HepG2 (cell line): ENCODE results near the gene RTN3. TPM values are rescaled to one million over a fixed set of nuclear protein-coding genes. Genes with fewer than 3 reads are reported as not detected.

Experiments
- ATAC-seq: fragments of 200-7000 bp; cut with Tn5 transposase; 3 replicates; pipeline ENCODE4 v1.9.1; 2020; ENCODE audit warnings: mild to moderate bottlenecking, moderate library complexity
- BruUV-seq: library from RNA; stranded (reverse); fragments of 400-500 nt; replicated peaks from 2 replicates; lab custom pipeline; 2021; lab: Mats Ljungman, UMichigan
- CTCF ChIA-PET: fragments of 300-600 bp; formaldehyde crosslinking; extraction: SDS; loops from one replicate; lab custom pipeline; 2021; ENCODE audit warnings: low total read pairs, inconsistent platforms, low intra/inter-chr PET ratio; lab: Yijun Ruan, JAX
- POLR2A ChIA-PET: fragments of 350-600 bp; sonication (Branson Sonifier 250); formaldehyde crosslinking; loops from one replicate; lab custom pipeline; 2020; ENCODE audit warnings: antibody characterized with exemption, inconsistent platforms; lab: Yijun Ruan, JAX
- DNase-seq: peaks from one replicate; pipeline ENCODE4 v3.0.0-alpha.2; 2015; ENCODE audit warnings: low spot score
- FAIRE-seq: peaks from 3 replicates; lab custom pipeline; 2011; peaks lifted over from hg19 to GRCh38; lab: Jason Lieb, UNC
- H2AFZ ChIP-seq: one replicate; pipeline ENCODE4 v1.6.1; 2011; ENCODE audit warnings: low read length, inconsistent platforms
- H3K27ac ChIP-seq: fragments of 300-600 bp; 3 replicates; pipeline ENCODE4 v1.8.0; 2011; ENCODE audit warnings: mixed run types, mild to moderate bottlenecking, mixed read lengths, low read length, inconsistent platforms; ENCODE audit not compliant: insufficient read depth; ENCODE audit errors: extremely low read length
- H3K27me3 ChIP-seq, 2 experiments: fragments of 200-600 bp in 1 of 2; 2 replicates in 1 of 2; 3 replicates in 1 of 2; pipeline versions ENCODE4 v1.6.0 to v1.8.0; 2011; ENCODE audit warnings: low read length in 2 of 2, mild to moderate bottlenecking in 2 of 2, moderate library complexity in 2 of 2, inconsistent platforms in 1 of 2; ENCODE audit not compliant: insufficient read depth in 2 of 2, control insufficient read depth in 1 of 2
- H3K36me3 ChIP-seq, 2 experiments: fragments of 200-600 bp in 1 of 2; replicated peaks in 1 of 2; 2 replicates in 1 of 2; 3 replicates in 1 of 2; pipeline versions ENCODE4 v1.5.1 to v1.8.0; 2011; ENCODE audit warnings: low read length in 2 of 2, inconsistent platforms in 1 of 2; ENCODE audit not compliant: insufficient read depth in 2 of 2, control insufficient read depth in 1 of 2
- H3K4me1 ChIP-seq: 2 replicates; pipeline ENCODE4 v1.5.1; 2012; ENCODE audit warnings: low read length, inconsistent platforms; ENCODE audit not compliant: insufficient read depth
- H3K4me2 ChIP-seq: 2 replicates; pipeline ENCODE4 v1.6.0; 2011; ENCODE audit warnings: low read depth, low read length, inconsistent platforms
- H3K4me3 ChIP-seq, 3 experiments: fragments of 200-600 bp in 1 of 3; sonication (generic), shearing (Covaris generic) in 1 of 3; replicated peaks in 1 of 3; 2 replicates each; pipeline ENCODE4 v1.5.1; 2011 to 2016; ENCODE audit warnings: low read length in 3 of 3, inconsistent platforms in 2 of 3, low read depth in 2 of 3, mild to moderate bottlenecking in 2 of 3, control low read depth in 1 of 3, mixed read lengths in 1 of 3; ENCODE audit not compliant: insufficient read depth in 1 of 3
- H3K79me2 ChIP-seq: one replicate; pipeline ENCODE4 v1.6.1; 2011; ENCODE audit warnings: low read length, inconsistent platforms; ENCODE audit not compliant: insufficient read depth
- H3K9ac ChIP-seq: 2 replicates; pipeline ENCODE4 v1.6.0; 2011; ENCODE audit warnings: mild to moderate bottlenecking, low read depth, low read length, inconsistent platforms; ENCODE audit not compliant: insufficient read depth
- H3K9me3 ChIP-seq: 2 replicates; pipeline ENCODE4 v1.5.1; 2012; ENCODE audit warnings: mild to moderate bottlenecking, low read length
- H4K20me1 ChIP-seq: 2 replicates; pipeline ENCODE4 v1.6.0; 2011; ENCODE audit warnings: inconsistent platforms, mild to moderate bottlenecking, low read length, moderate library complexity; ENCODE audit not compliant: insufficient read depth
- ZNF770 ChIP-seq: sonication (generic); formaldehyde crosslinking; IDR thresholded peaks from 2 replicates; pipeline ENCODE4 v1.5.0; 2020; ENCODE audit warnings: mild to moderate bottlenecking, missing genetic modification reagents
- WGBS: methylation state at CpG from one replicate; pipeline ENCODE4 v1.1.6; 2017; ENCODE audit warnings: low lambda C conversion rate; 5-methylcytosine and 5-hydroxymethylcytosine counted together
- in situ Hi-C: cut with HindIII; loops from 2 replicates; pipeline ENCODE4 v1.10.0; 2017; ENCODE audit warnings: low pct_unique_long_range_greater_than_20kb; ENCODE audit not compliant: extremely low pct_ligation_motif_present
- intact Hi-C: fragments of 100-400 bp; cut with micrococcal nuclease; formaldehyde crosslinking; loops from one replicate; pipeline ENCODE4 v1.10.0; 2022; ENCODE audit not compliant: unreplicated experiment
- polyA plus RNA-seq, 8 experiments: library from polyadenylated mRNA; depleted of rRNA in 3 of 8; stranded (reverse) in 7 of 8; unstranded in 1 of 8; fragments of >200 nt; fragmentation: Illumina TruSeq in 4 of 8; extraction: Trizol in 4 of 8; gene quantifications; 2 replicates each; pipeline versions ENCODE4 v1.2.1 to v1.2.3, GENCODE V29; 2011 to 2016; ENCODE audit warnings: low read depth in 4 of 8, missing spikeins in 1 of 8, mixed read lengths in 1 of 8; ENCODE audit not compliant: insufficient read depth in 1 of 8
- total RNA-seq, 5 experiments: library from RNA; depleted of rRNA; stranded (reverse); fragments of >200 nt; fragmentation: Illumina TruSeq; extraction: Trizol; gene quantifications; 2 replicates each; pipeline ENCODE4 v1.2.3, GENCODE V29; 2016; ENCODE audit warnings: low read depth in 1 of 5
- TF ChIP-seq, protein P1 (sequence below): sonication (generic); formaldehyde crosslinking; IDR thresholded peaks from 2 replicates; pipeline ENCODE4 v1.4.0; 2020; ENCODE audit warnings: missing genetic modification reagents, borderline replicate concordance

RTN3 gene
- total and polyA plus RNA-seq, 2 of the 13 experiments (the other 11 are each of a cell fraction or from before 2014, with no cell fraction given): 32.2 to 41.1 TPM

- Histone ChIP-seq H3K36me3 (no peaks in the 10 kb centered on the region), H2AFZ (no peak overlapping the region), H3K27me3 (no peaks in the 10 kb centered on the region), H3K4me3 (no peak overlapping the region), H3K9me3 (no peaks in the 10 kb centered on the region), H3K9ac (no peak overlapping the region), H3K27ac (no peak overlapping the region), H3K4me1 (peaks cover 8% of the 10 kb centered on the region; the same call in 1 of the 2 replicates), H3K79me2 (no peaks in the 10 kb centered on the region), H3K4me2 (no peak overlapping the region), H4K20me1 (no peaks in the 10 kb centered on the region)
- ChIA-PET CTCF (no interaction called here), POLR2A (no interaction called here)
- intact Hi-C loops: no loop called here
- in situ Hi-C loops: loop anchor here (25.0 kb wide), 1 partner anchor 242 kb away; the partner anchor contains the start of gene PLAAT5
- WGBS: 82% methylated on average over 3 of the region's 3 CpGs
- TF ChIP-seq, protein P1, sequence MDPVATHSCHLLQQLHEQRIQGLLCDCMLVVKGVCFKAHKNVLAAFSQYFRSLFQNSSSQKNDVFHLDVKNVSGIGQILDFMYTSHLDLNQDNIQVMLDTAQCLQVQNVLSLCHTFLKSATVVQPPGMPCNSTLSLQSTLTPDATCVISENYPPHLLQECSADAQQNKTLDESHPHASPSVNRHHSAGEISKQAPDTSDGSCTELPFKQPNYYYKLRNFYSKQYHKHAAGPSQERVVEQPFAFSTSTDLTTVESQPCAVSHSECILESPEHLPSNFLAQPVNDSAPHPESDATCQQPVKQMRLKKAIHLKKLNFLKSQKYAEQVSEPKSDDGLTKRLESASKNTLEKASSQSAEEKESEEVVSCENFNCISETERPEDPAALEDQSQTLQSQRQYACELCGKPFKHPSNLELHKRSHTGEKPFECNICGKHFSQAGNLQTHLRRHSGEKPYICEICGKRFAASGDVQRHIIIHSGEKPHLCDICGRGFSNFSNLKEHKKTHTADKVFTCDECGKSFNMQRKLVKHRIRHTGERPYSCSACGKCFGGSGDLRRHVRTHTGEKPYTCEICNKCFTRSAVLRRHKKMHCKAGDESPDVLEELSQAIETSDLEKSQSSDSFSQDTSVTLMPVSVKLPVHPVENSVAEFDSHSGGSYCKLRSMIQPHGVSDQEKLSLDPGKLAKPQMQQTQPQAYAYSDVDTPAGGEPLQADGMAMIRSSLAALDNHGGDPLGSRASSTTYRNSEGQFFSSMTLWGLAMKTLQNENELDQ (CRISPR knock-in tag): no peak
- TF ChIP-seq ZNF770 (CRISPR knock-in tag): 0 out of 2 replicates have a peak, but pooled peaks have one; percentile 30
- ATAC-seq (no peak), FAIRE-seq (no peak), DNase-seq (no peak)
- BruUV-seq: no TSS peak
These were observed 48.0 kb downstream of the RTN3 start for GRCh38 chr11:63729326-63729725.
